Neural cell (in vitro differentiated cells): ENCODE data around the gene SLC19A1.

Experiments used
- CTCF ChIP-seq: fragments of 450-650 bp; IDR thresholded peaks from 2 replicates; pipeline ENCODE4 v1.5.1; 2014; ENCODE audit warnings: antibody characterized with exemption, mild to moderate bottlenecking, moderate library complexity; ENCODE audit not compliant: poor library complexity, severe bottlenecking
- EP300 ChIP-seq: fragments of 450-650 bp; conservative IDR thresholded peaks from 2 replicates; pipeline ENCODE4 v1.6.1; 2014; ENCODE audit warnings: antibody characterized with exemption, mild to moderate bottlenecking, moderate library complexity; ENCODE audit not compliant: poor library complexity, severe bottlenecking
- EZH2 ChIP-seq: fragments of 200-600, 300-800 bp; shearing (Covaris generic), sonication (generic); IDR thresholded peaks from 2 replicates; pipeline ENCODE4 v1.6.1; 2014; ENCODE audit warnings: antibody characterized with exemption, low read length, borderline replicate concordance, mild to moderate bottlenecking; ENCODE audit not compliant: insufficient read depth, poor library complexity, severe bottlenecking
- POLR2AphosphoS5 ChIP-seq: IDR thresholded peaks from 2 replicates; pipeline ENCODE4 v1.6.1; 2012
- REST ChIP-seq: IDR thresholded peaks from 2 replicates; pipeline ENCODE4 v1.6.1; 2012; ENCODE audit warnings: borderline replicate concordance
- TAF1 ChIP-seq: IDR thresholded peaks from 2 replicates; pipeline ENCODE4 v1.6.1; 2012; ENCODE audit warnings: low read depth

GRCh38 chr21:45590246-45590725, 48.0 kb upstream of the SLC19A1 start:
- TF ChIP-seq CTCF = no peak
- TF ChIP-seq TAF1 = no peak
- no peak for TF ChIP-seq REST
- no peak for TF ChIP-seq EZH2
- TF ChIP-seq EP300 = no peak
- no peak for TF ChIP-seq POLR2AphosphoS5
